ENCODE data around the gene CPTP.

CPTP gene

GRCh38 chr1:1340185-1340584 is 15.6 kb downstream of the CPTP start:
- no peak for DNase-seq
- CTCF ChIA-PET: no interaction called here
- no peaks in the 10 kb centered on the region for H3K27me3 ChIP-seq (replicated peaks in 2 of 5; ENCODE audit: control insufficient read depth in 4 of 5, insufficient read depth in 5 of 5, low read length in 4 of 5)
- no peak overlapping the region for H3K4me3 ChIP-seq (ENCODE audit: control insufficient read depth in 1 of 7, extremely low read depth in 1 of 7, insufficient read depth in 4 of 7, low read depth in 2 of 7, low read length in 6 of 7)
- H3K4me1 ChIP-seq (ENCODE audit: control extremely low read depth in 1 of 4, control insufficient read depth in 4 of 4, insufficient read depth in 4 of 4, low read length in 3 of 4): no peaks in the 10 kb centered on the region
- peaks cover 5 to 48% (median 21%) of the 10 kb centered on the region in 4 experiments for H3K36me3 ChIP-seq (ENCODE audit: control insufficient read depth in 4 of 4, insufficient read depth in 4 of 4, low read length in 3 of 4)
- no peaks in the 10 kb centered on the region for H3K9me3 ChIP-seq (ENCODE audit: control extremely low read depth in 1 of 5, control insufficient read depth in 4 of 5, insufficient read depth in 2 of 5, low read depth in 1 of 5, low read length in 4 of 5)
- 97% methylated on average over 23 of the region's 23 CpGs for WGBS (ENCODE audit: insufficient coverage)
- no peak overlapping the region for H3K27ac ChIP-seq (ENCODE audit: insufficient read depth in 1 of 2, low read depth in 1 of 2, low read length in 2 of 2, poor library complexity in 1 of 2, severe bottlenecking in 2 of 2)
- POLR2A ChIA-PET: no interaction called here

DNA sequence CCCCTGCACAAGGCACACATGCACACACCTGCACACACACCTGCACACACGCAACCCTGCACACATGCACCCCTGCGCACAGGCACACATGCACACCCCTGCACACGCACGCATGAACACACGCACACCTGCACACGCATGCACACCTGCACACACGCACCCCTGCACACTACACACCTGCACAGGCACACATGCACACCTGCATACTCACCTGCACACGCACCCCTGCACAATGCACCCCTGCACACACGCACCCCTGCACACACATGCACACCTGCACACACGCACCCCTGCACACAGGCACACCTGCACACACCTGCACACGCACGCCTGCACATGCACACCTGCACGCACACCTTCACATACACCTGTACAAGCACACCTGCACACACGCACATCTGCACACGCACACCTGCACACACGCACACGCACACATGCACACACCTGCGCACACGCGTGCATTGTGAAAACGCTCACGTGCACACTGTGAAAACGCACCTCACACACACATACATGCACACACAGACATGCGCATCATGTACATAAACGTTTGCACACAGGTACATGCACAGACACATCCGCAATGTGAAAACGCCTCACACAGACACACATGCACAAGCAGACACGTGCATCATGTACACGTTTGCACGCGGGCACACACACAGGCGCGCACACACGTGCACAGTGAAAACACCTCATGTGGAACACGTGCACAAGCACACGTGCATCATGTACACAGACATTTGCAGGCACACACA is 16.4 kb downstream of the CPTP start:
- ChIA-PET CTCF (no interaction called here), POLR2A (no interaction called here)
- peaks cover 3 to 46% (median 21%) of the 10 kb centered on the region in 4 experiments for H3K36me3 ChIP-seq (ENCODE audit: control insufficient read depth in 4 of 4, insufficient read depth in 4 of 4, low read length in 3 of 4)
- H3K27ac ChIP-seq (ENCODE audit: insufficient read depth in 1 of 2, low read depth in 1 of 2, low read length in 2 of 2, poor library complexity in 1 of 2, severe bottlenecking in 2 of 2): no peak overlapping the region
- no peaks in the 10 kb centered on the region for H3K4me1 ChIP-seq (ENCODE audit: control extremely low read depth in 1 of 4, control insufficient read depth in 4 of 4, insufficient read depth in 4 of 4, low read length in 3 of 4)
- no peaks in the 10 kb centered on the region for H3K9me3 ChIP-seq (ENCODE audit: control extremely low read depth in 1 of 5, control insufficient read depth in 4 of 5, insufficient read depth in 2 of 5, low read depth in 1 of 5, low read length in 4 of 5)
- no peak overlapping the region for H3K4me3 ChIP-seq (ENCODE audit: control insufficient read depth in 1 of 7, extremely low read depth in 1 of 7, insufficient read depth in 4 of 7, low read depth in 2 of 7, low read length in 6 of 7)
- no peak for DNase-seq
- H3K27me3 ChIP-seq (replicated peaks in 2 of 5; ENCODE audit: control insufficient read depth in 4 of 5, insufficient read depth in 5 of 5, low read length in 4 of 5): no peaks in the 10 kb centered on the region
- WGBS (ENCODE audit: insufficient coverage): 92% methylated on average over 24 of the region's 36 CpGs

DNA sequence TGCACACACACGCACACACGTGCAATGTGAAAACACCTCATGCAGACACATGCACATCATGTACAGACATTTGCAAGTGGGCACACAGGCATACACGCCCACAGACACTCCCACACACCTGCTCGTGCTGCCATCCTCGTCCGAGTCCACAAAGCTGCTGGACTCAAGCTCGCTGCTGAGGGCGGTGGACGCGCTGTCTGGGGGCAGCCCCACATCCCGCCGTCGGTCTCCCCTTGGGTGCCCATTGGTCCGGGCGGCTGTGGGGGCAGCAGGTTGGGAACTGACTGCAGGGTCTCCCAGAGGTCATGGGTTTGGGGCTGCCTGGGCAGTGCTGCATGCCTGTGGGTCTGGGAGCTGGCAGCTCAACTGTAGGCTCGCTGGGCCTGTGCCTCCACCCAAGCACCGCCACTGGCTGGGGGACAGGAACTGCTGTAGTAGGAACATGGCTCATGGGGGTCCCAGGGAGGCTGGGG is 17.0 kb downstream of the CPTP start:
- Histone ChIP-seq H3K36me3 (ENCODE audit: control insufficient read depth in 4 of 4, insufficient read depth in 4 of 4, low read length in 3 of 4) (peaks cover 3 to 46% (median 21%) of the 10 kb centered on the region in 4 experiments), H3K27ac (ENCODE audit: insufficient read depth in 1 of 2, low read depth in 1 of 2, low read length in 2 of 2, poor library complexity in 1 of 2, severe bottlenecking in 2 of 2) (no peak overlapping the region), H3K4me3 (ENCODE audit: control insufficient read depth in 1 of 7, extremely low read depth in 1 of 7, insufficient read depth in 4 of 7, low read depth in 2 of 7, low read length in 6 of 7) (no peak overlapping the region), H3K9me3 (ENCODE audit: control extremely low read depth in 1 of 5, control insufficient read depth in 4 of 5, insufficient read depth in 2 of 5, low read depth in 1 of 5, low read length in 4 of 5) (no peaks in the 10 kb centered on the region), H3K27me3 (replicated peaks in 2 of 5; ENCODE audit: control insufficient read depth in 4 of 5, insufficient read depth in 5 of 5, low read length in 4 of 5) (no peaks in the 10 kb centered on the region), H3K4me1 (ENCODE audit: control extremely low read depth in 1 of 4, control insufficient read depth in 4 of 4, insufficient read depth in 4 of 4, low read length in 3 of 4) (no peaks in the 10 kb centered on the region)
- no peak for DNase-seq
- 95% methylated on average over 15 of the region's 17 CpGs for WGBS (ENCODE audit: insufficient coverage)
- POLR2A ChIA-PET: no interaction called here
- CTCF ChIA-PET: interaction anchor here (1.2 kb wide), 1 partner anchor 29 kb away, joined by 4 read pairs; no protein-coding TSS in a partner anchor

DNA sequence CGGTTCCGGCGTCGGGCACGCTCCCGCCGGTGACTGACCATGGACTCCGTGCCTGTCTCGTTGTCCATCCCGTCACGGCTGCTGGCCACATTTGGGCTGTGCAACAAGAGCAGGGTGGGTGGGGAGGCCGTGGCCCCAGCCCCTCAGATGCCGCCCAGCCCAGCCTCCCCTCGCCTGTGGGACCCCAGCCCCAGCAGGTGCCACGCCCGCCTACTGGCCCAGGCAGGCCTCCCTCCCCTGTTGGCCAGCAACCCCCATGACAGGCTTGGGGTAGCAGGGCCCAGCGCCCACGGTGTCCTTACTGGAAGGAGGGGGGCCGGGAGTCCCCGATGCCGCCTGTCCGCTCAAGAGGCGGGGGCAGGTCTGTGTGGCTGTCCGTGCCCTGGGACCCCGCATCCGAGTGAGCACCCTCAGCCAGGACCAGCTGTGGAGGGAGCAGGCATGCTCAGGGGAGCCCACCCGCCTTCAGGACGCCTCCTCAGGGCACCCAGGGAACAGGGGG is 17.5 kb downstream of the CPTP start:
- Histone ChIP-seq H3K9me3 (ENCODE audit: control extremely low read depth in 1 of 5, control insufficient read depth in 4 of 5, insufficient read depth in 2 of 5, low read depth in 1 of 5, low read length in 4 of 5) (no peaks in the 10 kb centered on the region), H3K27me3 (replicated peaks in 2 of 5; ENCODE audit: control insufficient read depth in 4 of 5, insufficient read depth in 5 of 5, low read length in 4 of 5) (no peaks in the 10 kb centered on the region), H3K4me3 (ENCODE audit: control insufficient read depth in 1 of 7, extremely low read depth in 1 of 7, insufficient read depth in 4 of 7, low read depth in 2 of 7, low read length in 6 of 7) (no peak overlapping the region), H3K27ac (ENCODE audit: insufficient read depth in 1 of 2, low read depth in 1 of 2, low read length in 2 of 2, poor library complexity in 1 of 2, severe bottlenecking in 2 of 2) (no peak overlapping the region), H3K36me3 (ENCODE audit: control insufficient read depth in 4 of 4, insufficient read depth in 4 of 4, low read length in 3 of 4) (peaks cover 3 to 42% (median 21%) of the 10 kb centered on the region in 4 experiments), H3K4me1 (ENCODE audit: control extremely low read depth in 1 of 4, control insufficient read depth in 4 of 4, insufficient read depth in 4 of 4, low read length in 3 of 4) (peaks cover 0 to 1% (median under 1%) of the 10 kb centered on the region in 4 experiments)
- WGBS (ENCODE audit: insufficient coverage): 97% methylated on average over 11 of the region's 28 CpGs
- CTCF ChIA-PET: interaction anchor here (1.2 kb wide), 1 partner anchor 29 kb away, joined by 4 read pairs; no protein-coding TSS in a partner anchor
- POLR2A ChIA-PET: no interaction called here
- DNase-seq: no peak

DNA sequence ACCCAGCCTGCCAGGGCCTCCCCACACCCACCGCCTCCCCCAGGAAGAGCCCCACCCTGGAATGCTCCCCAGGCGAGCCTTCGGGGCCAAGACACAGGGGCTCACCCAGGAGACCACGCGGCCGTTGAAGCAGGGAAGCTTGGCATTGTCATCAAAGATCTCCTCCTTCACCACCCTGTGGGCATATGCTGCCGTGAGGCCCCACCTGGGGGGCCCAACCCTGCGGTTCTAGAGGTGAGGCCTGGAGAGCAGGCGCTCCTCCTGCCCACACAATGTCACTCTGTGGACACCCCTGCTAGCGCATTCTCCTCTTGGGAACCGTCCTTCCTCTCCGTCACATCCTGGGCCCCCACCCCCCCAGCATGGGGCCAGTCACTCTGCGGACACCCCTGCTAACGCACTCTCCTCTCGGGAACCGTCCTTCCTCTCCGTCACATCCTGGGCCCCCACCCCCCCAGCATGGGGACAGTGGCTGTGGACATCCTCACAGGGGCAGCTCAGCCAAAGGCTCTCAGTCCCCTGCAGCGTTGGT is 18.0 kb downstream of the CPTP start:
- POLR2A ChIA-PET: no interaction called here

GRCh38 chr1:1343811-1344421 is 19.3 kb downstream of the CPTP start:
- ChIA-PET CTCF (no interaction called here), POLR2A (interaction anchor here (0.8 kb wide), 1 partner anchor 9 kb away, joined by 4 read pairs; no protein-coding TSS in a partner anchor)
- H3K36me3 ChIP-seq (ENCODE audit: control insufficient read depth in 4 of 4, insufficient read depth in 4 of 4, low read length in 3 of 4): peaks cover 3 to 29% (median 14%) of the 10 kb centered on the region in 4 experiments
- 95% methylated on average over 24 of the region's 24 CpGs for WGBS (ENCODE audit: insufficient coverage)
- H3K27ac ChIP-seq (ENCODE audit: insufficient read depth in 1 of 2, low read depth in 1 of 2, low read length in 2 of 2, poor library complexity in 1 of 2, severe bottlenecking in 2 of 2): no peak overlapping the region
- H3K4me3 ChIP-seq (ENCODE audit: control insufficient read depth in 1 of 7, extremely low read depth in 1 of 7, insufficient read depth in 4 of 7, low read depth in 2 of 7, low read length in 6 of 7): no peak overlapping the region
- DNase-seq: no peak
- H3K27me3 ChIP-seq (replicated peaks in 2 of 5; ENCODE audit: control insufficient read depth in 4 of 5, insufficient read depth in 5 of 5, low read length in 4 of 5): no peaks in the 10 kb centered on the region
- H3K9me3 ChIP-seq (ENCODE audit: control extremely low read depth in 1 of 5, control insufficient read depth in 4 of 5, insufficient read depth in 2 of 5, low read depth in 1 of 5, low read length in 4 of 5): no peaks in the 10 kb centered on the region
- peaks cover 0 to 17% (median 14%) of the 10 kb centered on the region in 4 experiments for H3K4me1 ChIP-seq (ENCODE audit: control extremely low read depth in 1 of 4, control insufficient read depth in 4 of 4, insufficient read depth in 4 of 4, low read length in 3 of 4)

More for the DNA sequence above, 18.0 kb downstream of the CPTP start:
- Histone ChIP-seq H3K27ac (ENCODE audit: insufficient read depth in 1 of 2, low read depth in 1 of 2, low read length in 2 of 2, poor library complexity in 1 of 2, severe bottlenecking in 2 of 2) (no peak overlapping the region), H3K4me3 (ENCODE audit: control insufficient read depth in 1 of 7, extremely low read depth in 1 of 7, insufficient read depth in 4 of 7, low read depth in 2 of 7, low read length in 6 of 7) (no peak overlapping the region), H3K4me1 (ENCODE audit: control extremely low read depth in 1 of 4, control insufficient read depth in 4 of 4, insufficient read depth in 4 of 4, low read length in 3 of 4) (peaks cover 0 to 5% (median 3%) of the 10 kb centered on the region in 4 experiments), H3K27me3 (replicated peaks in 2 of 5; ENCODE audit: control insufficient read depth in 4 of 5, insufficient read depth in 5 of 5, low read length in 4 of 5) (no peaks in the 10 kb centered on the region), H3K9me3 (ENCODE audit: control extremely low read depth in 1 of 5, control insufficient read depth in 4 of 5, insufficient read depth in 2 of 5, low read depth in 1 of 5, low read length in 4 of 5) (no peaks in the 10 kb centered on the region), H3K36me3 (ENCODE audit: control insufficient read depth in 4 of 4, insufficient read depth in 4 of 4, low read length in 3 of 4) (peaks cover 3 to 37% (median 18%) of the 10 kb centered on the region in 4 experiments)
- CTCF ChIA-PET: interaction anchor here (0.7 to 1.2 kb wide), 2 partner anchors 28 to 231 kb away, joined by 3 to 4 read pairs; no protein-coding TSS in a partner anchor
- no peak for DNase-seq
- 92% methylated on average over 9 of the region's 18 CpGs for WGBS (ENCODE audit: insufficient coverage)
